ENCODE measurements around the gene MYO1B. TPM values are rescaled to one million over a fixed set of nuclear protein-coding genes. Genes with fewer than 3 reads are reported as not detected.

The MYO1B gene
- total RNA-seq, 2 donors from 2014 or later = 75.0 to 78.2 TPM

DNA sequence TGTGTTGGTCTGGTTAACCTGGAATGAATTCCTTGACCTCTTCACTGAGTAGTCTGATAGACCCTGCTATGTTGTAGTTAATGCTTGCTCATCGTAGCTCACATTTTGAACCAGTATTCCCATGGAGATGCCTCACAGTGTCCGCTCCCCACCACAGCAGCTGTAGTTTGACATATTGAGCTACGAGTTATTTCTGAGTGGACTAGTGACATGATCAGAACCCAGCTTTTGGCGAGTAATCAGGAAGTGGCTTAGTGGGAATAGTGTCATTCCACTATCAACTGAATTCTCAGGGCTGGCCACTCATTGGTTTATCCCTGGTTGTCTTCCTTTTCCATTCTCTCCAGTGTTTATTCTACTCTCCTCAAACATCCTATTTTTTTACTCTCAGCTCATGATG, 102.7 kb downstream of the MYO1B start:
- no peaks in the 10 kb centered on the region for H3K27me3 ChIP-seq
- intact Hi-C loops (cut with DNase I) = no loop called here
- no peak for DNase-seq
- peaks cover 3% of the 10 kb centered on the region for H3K36me3 ChIP-seq
- no peak overlapping the region for H3K4me3 ChIP-seq
- H3K9me3 ChIP-seq = no peaks in the 10 kb centered on the region
- TF ChIP-seq, protein P1, sequence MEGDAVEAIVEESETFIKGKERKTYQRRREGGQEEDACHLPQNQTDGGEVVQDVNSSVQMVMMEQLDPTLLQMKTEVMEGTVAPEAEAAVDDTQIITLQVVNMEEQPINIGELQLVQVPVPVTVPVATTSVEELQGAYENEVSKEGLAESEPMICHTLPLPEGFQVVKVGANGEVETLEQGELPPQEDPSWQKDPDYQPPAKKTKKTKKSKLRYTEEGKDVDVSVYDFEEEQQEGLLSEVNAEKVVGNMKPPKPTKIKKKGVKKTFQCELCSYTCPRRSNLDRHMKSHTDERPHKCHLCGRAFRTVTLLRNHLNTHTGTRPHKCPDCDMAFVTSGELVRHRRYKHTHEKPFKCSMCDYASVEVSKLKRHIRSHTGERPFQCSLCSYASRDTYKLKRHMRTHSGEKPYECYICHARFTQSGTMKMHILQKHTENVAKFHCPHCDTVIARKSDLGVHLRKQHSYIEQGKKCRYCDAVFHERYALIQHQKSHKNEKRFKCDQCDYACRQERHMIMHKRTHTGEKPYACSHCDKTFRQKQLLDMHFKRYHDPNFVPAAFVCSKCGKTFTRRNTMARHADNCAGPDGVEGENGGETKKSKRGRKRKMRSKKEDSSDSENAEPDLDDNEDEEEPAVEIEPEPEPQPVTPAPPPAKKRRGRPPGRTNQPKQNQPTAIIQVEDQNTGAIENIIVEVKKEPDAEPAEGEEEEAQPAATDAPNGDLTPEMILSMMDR (IDR thresholded peaks at IDR 0.05) = no peak
- no peak overlapping the region for H3K27ac ChIP-seq
- H3K9ac ChIP-seq (ENCODE audit: low read depth in 2 of 2, low read length in 2 of 2) = no peak overlapping the region
- H3K4me1 ChIP-seq = no peaks in the 10 kb centered on the region

DNA sequence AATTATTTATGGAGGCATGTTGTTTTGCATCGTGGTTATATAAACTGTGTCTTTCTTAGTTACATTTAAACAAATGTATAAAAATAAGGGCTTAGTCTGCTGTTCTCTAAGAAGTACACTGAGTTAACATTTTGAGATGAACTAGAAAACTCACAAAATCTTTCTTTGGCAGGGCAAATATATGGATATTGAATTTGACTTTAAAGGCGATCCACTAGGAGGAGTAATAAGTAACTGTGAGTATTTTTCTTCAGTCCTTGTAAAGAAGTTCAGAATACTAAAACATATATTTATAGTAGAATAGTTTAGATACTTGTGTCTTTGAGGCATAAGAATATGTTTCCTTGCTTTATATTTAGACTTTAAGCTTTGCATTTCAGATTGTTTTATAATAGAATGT, 104.8 kb downstream of the MYO1B start:
- TF ChIP-seq, protein P1 (IDR thresholded peaks at IDR 0.05) = no peak
- H3K9ac ChIP-seq (ENCODE audit: low read depth in 2 of 2, low read length in 2 of 2) = no peak overlapping the region
- H3K4me1 ChIP-seq = no peaks in the 10 kb centered on the region
- H3K27ac ChIP-seq = no peak overlapping the region
- H3K9me3 ChIP-seq = no peaks in the 10 kb centered on the region
- no peak for DNase-seq
- intact Hi-C loops (cut with DNase I) = no loop called here
- no peaks in the 10 kb centered on the region for H3K27me3 ChIP-seq
- H3K4me3 ChIP-seq = no peak overlapping the region
- H3K36me3 ChIP-seq = peaks cover 3% of the 10 kb centered on the region

DNA sequence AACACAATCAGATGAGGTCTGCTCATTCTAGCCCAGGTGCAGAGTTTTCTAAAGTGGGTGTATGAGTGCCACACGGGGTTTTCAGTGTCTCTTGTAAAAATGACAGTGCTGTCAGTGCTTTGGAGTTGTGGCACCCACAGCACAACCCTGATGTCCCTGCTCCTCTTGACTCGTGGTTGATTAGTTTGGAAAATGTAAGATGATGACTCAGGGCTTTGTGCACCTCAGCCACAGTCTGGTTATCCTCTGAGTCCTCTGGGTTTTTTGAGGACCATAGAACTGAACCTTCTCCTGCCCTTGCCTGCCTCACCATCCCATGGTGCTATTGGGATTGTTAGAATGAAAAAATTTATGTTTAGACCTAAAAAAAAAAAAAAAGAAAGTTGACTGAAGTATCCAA, 105.6 kb downstream of the MYO1B start:
- H3K27me3 ChIP-seq = no peaks in the 10 kb centered on the region
- intact Hi-C loops (cut with DNase I) = no loop called here
- H3K9ac ChIP-seq (ENCODE audit: low read depth in 2 of 2, low read length in 2 of 2) = no peak overlapping the region
- H3K9me3 ChIP-seq = no peaks in the 10 kb centered on the region
- H3K27ac ChIP-seq = no peak overlapping the region
- H3K36me3 ChIP-seq = peaks cover 3% of the 10 kb centered on the region
- no peak for DNase-seq
- H3K4me3 ChIP-seq = no peak overlapping the region
- TF ChIP-seq, protein P1 (IDR thresholded peaks at IDR 0.05) = no peak
- no peaks in the 10 kb centered on the region for H3K4me1 ChIP-seq

DNA sequence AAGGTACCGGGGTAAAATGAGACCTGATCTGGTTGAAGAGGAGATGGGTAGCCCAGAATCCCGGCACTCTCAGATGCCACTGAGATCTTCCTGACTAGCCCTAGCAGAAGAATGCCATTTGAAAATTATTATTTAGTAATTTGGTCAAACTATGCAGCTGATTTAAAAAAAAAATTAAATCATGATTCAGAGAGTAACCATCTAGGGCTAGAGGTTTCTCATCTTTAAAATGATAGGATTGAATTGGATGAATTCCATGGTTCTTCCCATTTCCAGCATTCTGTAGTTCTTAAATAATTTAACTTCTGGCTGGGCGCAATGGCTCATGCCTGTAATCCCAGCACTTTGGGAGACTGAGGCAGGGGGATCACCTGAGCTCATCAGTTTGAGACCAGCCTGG, 106.1 kb downstream of the MYO1B start:
- Histone ChIP-seq H3K27me3 (no peaks in the 10 kb centered on the region), H3K9me3 (no peaks in the 10 kb centered on the region), H3K9ac (ENCODE audit: low read depth in 2 of 2, low read length in 2 of 2) (no peak overlapping the region), H3K36me3 (peaks cover 3% of the 10 kb centered on the region), H3K4me3 (no peak overlapping the region), H3K27ac (no peak overlapping the region), H3K4me1 (no peaks in the 10 kb centered on the region)
- intact Hi-C loops (cut with DNase I) = no loop called here
- DNase-seq = no peak
- TF ChIP-seq, protein P1 (IDR thresholded peaks at IDR 0.05) = no peak

DNA sequence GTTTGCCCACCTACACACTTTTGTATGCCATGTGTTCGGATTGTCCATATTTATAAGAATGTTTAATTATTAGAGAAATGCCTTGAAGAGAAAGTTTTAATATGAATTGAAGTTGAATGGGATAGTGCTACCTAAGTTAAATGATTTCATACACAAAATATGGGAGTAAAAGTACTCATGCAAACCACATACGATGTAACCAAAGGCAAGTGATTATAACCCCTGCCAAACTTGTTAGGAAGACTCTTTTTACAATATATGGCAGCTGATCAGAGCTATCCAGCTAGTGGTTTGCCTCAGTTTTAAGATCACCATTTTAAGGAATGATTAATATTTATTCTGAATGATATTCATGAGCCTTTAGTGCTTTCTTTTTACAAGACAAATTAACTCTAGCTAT, 106.7 kb downstream of the MYO1B start:
- no peak for DNase-seq
- Histone ChIP-seq H3K27me3 (no peaks in the 10 kb centered on the region), H3K9ac (ENCODE audit: low read depth in 2 of 2, low read length in 2 of 2) (no peak overlapping the region), H3K4me3 (no peak overlapping the region), H3K36me3 (peaks cover 3% of the 10 kb centered on the region), H3K9me3 (no peaks in the 10 kb centered on the region), H3K4me1 (no peaks in the 10 kb centered on the region), H3K27ac (no peak overlapping the region)
- TF ChIP-seq, protein P1 (IDR thresholded peaks at IDR 0.05) = no peak
- intact Hi-C loops (cut with DNase I) = no loop called here

DNA sequence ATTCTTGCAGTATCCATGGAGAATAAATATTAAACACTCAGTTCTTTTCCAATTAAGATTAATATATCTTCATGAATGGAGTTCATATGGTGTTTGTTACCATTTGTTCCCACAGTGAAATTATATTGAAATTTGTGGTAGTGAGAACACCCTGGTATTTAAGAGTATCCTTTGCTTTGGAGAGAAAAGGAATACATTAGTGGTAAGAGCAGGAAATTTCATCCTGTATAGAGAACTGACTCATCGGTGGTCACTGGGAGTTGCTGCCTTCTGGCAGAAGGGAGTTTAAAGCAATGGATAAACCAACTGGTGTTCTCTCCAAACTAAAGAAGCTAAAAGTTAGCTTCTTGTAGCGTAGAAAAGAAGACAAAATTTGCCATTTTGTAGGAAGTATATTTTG, 107.3 kb downstream of the MYO1B start:
- Histone ChIP-seq H3K4me1 (no peaks in the 10 kb centered on the region), H3K4me3 (no peak overlapping the region), H3K36me3 (peaks cover 2% of the 10 kb centered on the region), H3K9ac (ENCODE audit: low read depth in 2 of 2, low read length in 2 of 2) (no peak overlapping the region), H3K9me3 (no peaks in the 10 kb centered on the region), H3K27ac (no peak overlapping the region), H3K27me3 (no peaks in the 10 kb centered on the region)
- intact Hi-C loops (cut with DNase I) = no loop called here
- DNase-seq = no peak
- TF ChIP-seq, protein P1 (IDR thresholded peaks at IDR 0.05) = no peak
